Endodermal cell (in vitro differentiated cells): Measurements from ENCODE around the gene ATXN2. TPM values are rescaled to one million over a fixed set of nuclear protein-coding genes. Genes with fewer than 3 reads are reported as not detected.

Experiments used
- DNase-seq: peaks from one replicate; pipeline ENCODE4 v3.0.0-alpha.2; 2017
- H3K27ac ChIP-seq: 2 replicates; pipeline ENCODE4 v1.5.1; 2013; ENCODE audit warnings: mild to moderate bottlenecking, low read depth, low read length, moderate library complexity
- H3K27me3 ChIP-seq: 2 replicates; pipeline ENCODE4 v1.6.1; 2013; ENCODE audit warnings: mild to moderate bottlenecking, low read length, moderate library complexity; ENCODE audit not compliant: insufficient read depth, control insufficient read depth, poor library complexity, severe bottlenecking
- H3K36me3 ChIP-seq: 2 replicates; pipeline ENCODE4 v1.7.0; 2013; ENCODE audit warnings: mild to moderate bottlenecking, low read length, moderate library complexity; ENCODE audit not compliant: control insufficient read depth, insufficient read depth
- H3K4me1 ChIP-seq: one replicate; pipeline ENCODE4 v1.7.0; 2013; ENCODE audit warnings: low read length; ENCODE audit not compliant: control insufficient read depth, insufficient read depth
- H3K4me3 ChIP-seq: 2 replicates; pipeline ENCODE4 v1.5.1; 2013; ENCODE audit warnings: mild to moderate bottlenecking, low read length, moderate library complexity
- H3K9ac ChIP-seq: 2 replicates; pipeline ENCODE4 v1.6.1; 2013; ENCODE audit warnings: mild to moderate bottlenecking, low read length, moderate library complexity; ENCODE audit not compliant: poor library complexity, severe bottlenecking; ENCODE audit errors: extremely low read depth
- H3K9me3 ChIP-seq: 2 replicates; pipeline ENCODE4 v1.6.1; 2013; ENCODE audit warnings: mild to moderate bottlenecking, low read length, moderate library complexity; ENCODE audit not compliant: control insufficient read depth
- H3K27ac Mint-ChIP-seq: 2 replicates; pipeline ENCODE4 v1.8.0; 2020; ENCODE audit warnings: mixed read lengths
- H3K27me3 Mint-ChIP-seq: 2 replicates; pipeline ENCODE4 v1.8.0; 2021; ENCODE audit warnings: mild to moderate bottlenecking, mixed read lengths; ENCODE audit not compliant: insufficient read depth
- H3K36me3 Mint-ChIP-seq: 2 replicates; pipeline ENCODE4 v1.8.0; 2020; ENCODE audit warnings: low read depth, mixed read lengths
- H3K4me1 Mint-ChIP-seq: 2 replicates; pipeline ENCODE4 v1.8.0; 2020; ENCODE audit warnings: mixed read lengths
- H3K4me3 Mint-ChIP-seq: 2 replicates; pipeline ENCODE4 v1.8.0; 2020; ENCODE audit warnings: mild to moderate bottlenecking, moderate library complexity, mixed read lengths
- H3K9me3 Mint-ChIP-seq: 2 replicates; pipeline ENCODE4 v1.8.0; 2020; ENCODE audit warnings: mild to moderate bottlenecking, mixed read lengths
- CTCF ChIP-seq: fragments of 200-600 bp; sonication (generic); conservative IDR thresholded peaks from 2 replicates; pipeline ENCODE4 v1.5.0; 2021; ENCODE audit warnings: antibody characterized with exemption, mild to moderate bottlenecking
- WGBS, 2 experiments: methylation state at CpG; one replicate each; pipeline versions ENCODE4 v1.1.5 to v1.1.7; 2013; ENCODE audit warnings: missing lambda C conversion rate in 2 of 2, mixed read lengths in 1 of 2; ENCODE audit not compliant: insufficient coverage in 1 of 2, insufficient read length in 1 of 2; 5-methylcytosine and 5-hydroxymethylcytosine counted together
- total RNA-seq, 2 donors: library from RNA; stranded (reverse); fragmentation: NEBNext Ultra II Directional in 1 of 2; extraction: Animal tissue kit (Norgen Biotek cat#: 25700) in 1 of 2; gene quantifications; 2 replicates in 1 of 2; 3 replicates in 1 of 2; pipeline ENCODE4 v1.2.1, GENCODE V29; 2021

ATXN2 gene
- total RNA-seq, 2 donors from 2014 or later, result 85.7 to 87.3 TPM

- H3K9ac ChIP-seq, result no peak overlapping the region
- TF ChIP-seq CTCF, result no peak
- 89 to 91% methylated on average over 1 to 2 of the region's 2 CpGs for WGBS, 2 experiments
- no peak overlapping the region for H3K4me3 ChIP-seq
- Mint-ChIP-seq H3K9me3 (no peaks in the 10 kb centered on the region), H3K4me3 (no peak overlapping the region), H3K4me1 (peaks cover 8% of the 10 kb centered on the region), H3K27ac (no peak overlapping the region), H3K36me3 (peaks cover 44% of the 10 kb centered on the region), H3K27me3 (no peaks in the 10 kb centered on the region)
- no peaks in the 10 kb centered on the region for H3K9me3 ChIP-seq
- DNase-seq, result peak; percentile 67
- H3K36me3 ChIP-seq, result peaks cover 54% of the 10 kb centered on the region
- H3K27ac ChIP-seq, result no peak overlapping the region
- H3K4me1 ChIP-seq, result no peaks in the 10 kb centered on the region
- no peaks in the 10 kb centered on the region for H3K27me3 ChIP-seq
These were observed 66.4 kb downstream of the ATXN2 start for GRCh38 chr12:111532751-111533150.

- Histone ChIP-seq H3K4me3 (no peak overlapping the region), H3K4me1 (no peaks in the 10 kb centered on the region), H3K27ac (no peak overlapping the region), H3K9me3 (peaks cover 5% of the 10 kb centered on the region), H3K36me3 (peaks cover 56% of the 10 kb centered on the region), H3K27me3 (no peaks in the 10 kb centered on the region), H3K9ac (no peak overlapping the region)
- H3K27ac Mint-ChIP-seq, result no peak overlapping the region
- peaks cover 8% of the 10 kb centered on the region for H3K4me1 Mint-ChIP-seq
- peak; percentile 92 for DNase-seq
- 51 to 80% methylated on average over 2 to 7 of the region's 8 CpGs for WGBS, 2 experiments
- peak; percentile 86 for TF ChIP-seq CTCF
- H3K27me3 Mint-ChIP-seq, result no peaks in the 10 kb centered on the region
- H3K36me3 Mint-ChIP-seq, result peaks cover 37% of the 10 kb centered on the region
- peaks cover 2% of the 10 kb centered on the region for H3K9me3 Mint-ChIP-seq
- H3K4me3 Mint-ChIP-seq, result no peak overlapping the region
These were observed 69.4 kb downstream of the ATXN2 start for GRCh38 chr12:111529424-111530368.

- H3K27me3 Mint-ChIP-seq, result no peaks in the 10 kb centered on the region
- TF ChIP-seq CTCF, result no peak
- no peaks in the 10 kb centered on the region for H3K4me1 Mint-ChIP-seq
- Histone ChIP-seq H3K4me3 (no peak overlapping the region), H3K4me1 (no peaks in the 10 kb centered on the region), H3K36me3 (peaks cover 87% of the 10 kb centered on the region), H3K9me3 (peaks cover 5% of the 10 kb centered on the region), H3K27me3 (no peaks in the 10 kb centered on the region), H3K9ac (no peak overlapping the region), H3K27ac (no peak overlapping the region)
- H3K27ac Mint-ChIP-seq, result no peak overlapping the region
- H3K4me3 Mint-ChIP-seq, result no peak overlapping the region
- H3K36me3 Mint-ChIP-seq, result peaks cover 50% of the 10 kb centered on the region
- H3K9me3 Mint-ChIP-seq, result peaks cover 2% of the 10 kb centered on the region
- 98 to 100% methylated on average over 1 to 5 of the region's 5 CpGs for WGBS, 2 experiments
- DNase-seq, result no peak
These were observed 75.4 kb downstream of the ATXN2 start for GRCh38 chr12:111523587-111524167.
